Hepatocyte (in vitro differentiated cells): ENCODE results near the gene C4orf54.

Experiments
- CTCF ChIP-seq: fragments of 200-600 bp; sonication (generic); IDR thresholded peaks from 2 replicates; pipeline ENCODE4 v1.5.1; 2016; ENCODE audit warnings: antibody characterized with exemption, mild to moderate bottlenecking; ENCODE audit not compliant: poor library complexity
- EZH2 ChIP-seq: fragments of 200-600 bp; sonication (generic); IDR thresholded peaks from 2 replicates; pipeline ENCODE4 v1.6.1; 2016; ENCODE audit warnings: antibody characterized with exemption, mild to moderate bottlenecking, borderline replicate concordance
- EZH2phosphoT487 ChIP-seq: fragments of 200-600 bp; sonication (generic); IDR thresholded peaks from one replicate; pipeline ENCODE4 v1.6.1; 2018; ENCODE audit warnings: antibody characterized with exemption, mild to moderate bottlenecking, low read depth, moderate library complexity; ENCODE audit not compliant: unreplicated experiment, severe bottlenecking

GRCh38 chr4:99648321-99648720, 9.3 kb downstream of the C4orf54 start:
- TF ChIP-seq CTCF, result no peak
- TF ChIP-seq EZH2, result no peak
- no peak for TF ChIP-seq EZH2phosphoT487
